Measurements from ENCODE around the gene C20orf96.

Gene C20orf96

GRCh38 chr20:312866-313265, 22.3 kb upstream of the C20orf96 start:
- no peak for DNase-seq (ENCODE audit: low read depth in 2 of 2)

- DNase-seq (ENCODE audit: low read depth in 2 of 2) = no peak
These were observed 21.5 kb upstream of the C20orf96 start for GRCh38 chr20:312067-312466.

- DNase-seq (ENCODE audit: low read depth in 2 of 2) = no peak
These were observed 21.1 kb upstream of the C20orf96 start for GRCh38 chr20:311609-312008.

GRCh38 chr20:310645-311044, 20.1 kb upstream of the C20orf96 start:
- DNase-seq (ENCODE audit: low read depth in 2 of 2) = no peak

GRCh38 chr20:309841-310644, 19.5 kb upstream of the C20orf96 start:
- peak; percentile 75 to 88 for DNase-seq (ENCODE audit: low read depth in 2 of 2)

GRCh38 chr20:309306-309840, 18.8 kb upstream of the C20orf96 start:
- no peak for DNase-seq (ENCODE audit: low read depth in 2 of 2)

- no peak for DNase-seq (ENCODE audit: low read depth in 2 of 2)
These were observed 18.0 kb upstream of the C20orf96 start for GRCh38 chr20:308427-309038.

GRCh38 chr20:305745-306144, 15.2 kb upstream of the C20orf96 start:
- DNase-seq (ENCODE audit: low read depth in 2 of 2) = no peak

- DNase-seq (ENCODE audit: low read depth in 2 of 2) = no peak
These were observed 11.6 kb upstream of the C20orf96 start for GRCh38 chr20:301886-302848.

- no peak for DNase-seq (ENCODE audit: low read depth in 2 of 2)
These were observed 9.9 kb upstream of the C20orf96 start for GRCh38 chr20:300345-300990.

GRCh38 chr20:298776-299391, 8.3 kb upstream of the C20orf96 start:
- DNase-seq (ENCODE audit: low read depth in 2 of 2) = no peak

GRCh38 chr20:297925-298775, 7.6 kb upstream of the C20orf96 start:
- DNase-seq (ENCODE audit: low read depth in 2 of 2) = peak; percentile 25 to 35

- peak; percentile 78 for DNase-seq (ENCODE audit: low read depth in 2 of 2)
These were observed 6.8 kb upstream of the C20orf96 start, which contains the start of gene ZCCHC3 for GRCh38 chr20:297098-297924. Gene ZCCHC3, plus strand, starts transcription at chr20:297570. Its CDS starts 17 bp downstream, at chr20:297587.

GRCh38 chr20:295804-296203, 5.3 kb upstream of the C20orf96 start:
- no peak for DNase-seq (ENCODE audit: low read depth in 2 of 2)

GRCh38 chr20:294602-295001, 4.1 kb upstream of the C20orf96 start:
- DNase-seq (ENCODE audit: low read depth in 2 of 2) = no peak

GRCh38 chr20:289693-290083, 862 bp downstream of the C20orf96 start:
- no peak for DNase-seq (ENCODE audit: low read depth in 2 of 2)

- DNase-seq (ENCODE audit: low read depth in 2 of 2) = no peak
These were observed 1.4 kb downstream of the C20orf96 start for GRCh38 chr20:288956-289692.

GRCh38 chr20:286508-286907, 4.0 kb downstream of the C20orf96 start:
- DNase-seq (ENCODE audit: low read depth in 2 of 2) = no peak

All from stimulated activated CD8-positive, alpha-beta memory T cell treated with anti-CD3 and anti-CD28 coated beads, Interleukin-2, amount 100 ng/mL, for 48 hours (primary cell).